Coronary artery (tissue), 2 donors: ENCODE measurements around the gene SERPINH1.
A peak's percentile ranks its signal among the peaks of the same experiment; 100 is the strongest.

Source experiments
- DNase-seq: peaks from one replicate; pipeline ENCODE4 v3.0.0-alpha.2; 2017; ENCODE audit warnings: low spot score
- H3K27ac ChIP-seq, 2 donors: fragments of 200-600 bp; sonication (generic); one replicate each; pipeline ENCODE4 v1.5.1; 2016 to 2019
- H3K4me3 ChIP-seq: fragments of 200-600 bp; sonication (generic); 2 replicates; pipeline ENCODE4 v1.5.1; 2016; ENCODE audit warnings: mild to moderate bottlenecking, moderate library complexity
- CTCF ChIP-seq: fragments of 200-600 bp; sonication (generic); IDR thresholded peaks from one replicate; pipeline ENCODE4 v1.5.1; 2019; ENCODE audit warnings: antibody characterized with exemption

SERPINH1 gene

DNA sequence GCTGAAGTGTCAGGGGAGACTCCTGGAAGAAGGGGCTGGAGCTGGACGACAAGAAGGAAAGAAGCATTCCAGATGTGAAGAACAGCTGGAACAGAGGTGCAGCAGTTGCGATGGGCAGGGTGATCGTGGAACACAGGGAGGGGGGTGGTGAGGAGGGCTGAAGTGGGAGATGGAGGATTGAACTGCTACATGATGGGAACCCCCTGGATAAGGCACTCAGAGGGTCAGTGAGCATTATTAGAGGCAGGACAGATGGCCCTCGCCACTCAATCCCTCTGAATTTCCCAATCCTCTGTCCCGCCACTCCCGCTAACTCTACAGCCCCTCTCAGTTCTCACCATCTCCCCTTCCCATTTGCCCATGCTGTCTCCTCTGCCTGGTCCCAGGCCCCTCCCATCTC, 14.0 kb downstream of the SERPINH1 start:
- Histone ChIP-seq H3K27ac (peak overlapping the region in 1 of 2 donors; percentile 26), H3K4me3 (no peak overlapping the region)
- TF ChIP-seq CTCF, result no peak
- no peak for DNase-seq

DNA sequence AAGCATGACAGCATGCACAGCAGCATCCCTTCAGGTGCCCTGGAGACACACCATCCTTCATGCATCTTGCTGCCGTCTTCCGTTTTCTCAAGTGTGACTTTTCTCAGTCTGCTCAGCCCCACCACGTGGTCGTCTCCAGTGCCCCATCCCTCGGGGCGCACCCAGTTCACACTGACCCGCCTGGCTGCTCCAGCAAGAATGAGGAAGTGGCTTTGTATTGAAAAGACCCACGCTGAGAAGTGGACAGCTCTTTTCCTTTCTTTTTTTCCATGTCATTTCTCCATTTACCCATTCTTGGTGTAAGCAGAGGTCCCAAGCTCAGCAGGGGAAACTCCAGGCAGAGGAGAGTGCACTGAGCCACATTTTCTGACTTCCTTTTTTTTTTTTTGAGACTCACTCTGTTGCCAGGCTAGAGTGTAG, 14.5 kb downstream of the SERPINH1 start:
- no peak for DNase-seq
- H3K27ac ChIP-seq, result peak overlapping the region in 1 of 2 donors; percentile 26

DNA sequence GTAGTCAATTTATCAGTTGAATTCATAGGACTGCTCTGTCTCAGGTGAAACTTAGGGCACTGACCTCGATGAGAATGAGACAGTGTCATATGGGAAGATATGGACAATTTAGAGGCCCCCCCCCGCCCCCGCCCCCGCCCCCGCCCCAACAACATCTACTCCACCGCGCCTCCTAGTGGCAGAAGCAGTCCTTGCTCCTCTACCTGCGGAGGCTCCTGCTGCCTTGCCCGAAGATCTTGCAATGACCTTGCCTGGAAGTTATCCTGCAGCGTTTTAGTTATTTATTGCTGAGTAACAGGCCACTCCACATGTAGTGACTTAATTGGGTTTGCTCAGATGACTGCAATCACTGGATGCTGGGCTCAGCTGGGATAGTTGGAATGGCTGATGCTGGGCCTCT, 15.2 kb downstream of the SERPINH1 start:
- Histone ChIP-seq H3K27ac (peak overlapping the region in 1 of 2 donors; percentile 2), H3K4me3 (no peak overlapping the region)
- DNase-seq, result no peak
- TF ChIP-seq CTCF, result peak; percentile 51

More for the DNA sequence above, 14.5 kb downstream of the SERPINH1 start:
- no peak for TF ChIP-seq CTCF
- H3K4me3 ChIP-seq, result no peak overlapping the region

- DNase-seq, result no peak
- no peak overlapping the region for H3K4me3 ChIP-seq
- TF ChIP-seq CTCF, result no peak
- no peak overlapping the region for H3K27ac ChIP-seq
Measured at GRCh38 chr11:75578977-75579376, 16.9 kb downstream of the SERPINH1 start.

- Histone ChIP-seq H3K27ac (no peak overlapping the region), H3K4me3 (no peak overlapping the region)
- no peak for DNase-seq
- TF ChIP-seq CTCF, result no peak
Measured at GRCh38 chr11:75579841-75580240, 17.8 kb downstream of the SERPINH1 start.

GRCh38 chr11:75582506-75582894, 20.4 kb downstream of the SERPINH1 start:
- no peak for TF ChIP-seq CTCF
- DNase-seq, result no peak
- H3K4me3 ChIP-seq, result peak overlapping the region; percentile 87
- H3K27ac ChIP-seq, result peak overlapping the region; percentile 95 to 99

DNA sequence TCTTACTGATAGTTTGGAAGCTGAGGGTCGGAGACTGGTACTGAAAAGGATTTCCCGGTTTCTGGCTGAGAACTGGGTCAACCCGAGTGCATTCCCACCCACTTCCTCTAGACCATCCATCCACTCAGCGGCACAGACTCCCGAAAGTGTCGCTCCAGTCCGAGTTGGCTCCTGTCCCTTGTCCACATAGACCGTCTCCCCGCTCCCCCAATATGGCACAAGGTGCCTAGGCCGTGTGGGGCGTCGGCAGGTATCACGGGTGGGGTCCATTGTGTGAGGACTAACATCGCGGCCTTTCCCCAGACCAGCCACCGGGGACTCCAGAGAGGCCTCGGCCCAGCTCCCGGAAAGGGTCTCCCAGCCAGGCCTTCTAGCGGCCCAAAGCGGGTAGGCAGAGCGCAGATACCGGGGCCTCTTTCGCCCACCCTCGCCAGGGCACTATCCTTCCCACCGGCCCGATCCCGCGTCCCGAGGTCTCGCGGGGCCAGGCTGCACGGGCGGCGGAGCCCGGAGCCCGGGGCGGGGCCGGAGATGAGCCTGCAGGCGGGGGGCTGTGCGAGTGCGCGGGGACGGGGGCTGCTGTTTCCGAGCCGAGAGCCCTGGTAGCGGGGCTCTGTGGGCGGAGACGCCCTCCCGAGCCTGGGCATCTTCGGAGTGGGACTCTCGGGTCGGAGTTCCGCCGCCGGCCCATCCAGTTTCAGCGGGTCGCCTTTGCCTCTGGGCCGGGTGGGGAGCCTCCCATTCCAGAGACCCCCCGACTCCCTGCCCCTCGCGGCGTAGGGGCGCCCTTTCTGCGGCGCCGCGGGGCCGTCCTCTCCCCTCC, 21.1 kb downstream of the SERPINH1 start:
- Histone ChIP-seq H3K27ac (peak overlapping the region; percentile 95 to 99), H3K4me3 (peak overlapping the region; percentile 87)
- peak; percentile 87 for DNase-seq
- TF ChIP-seq CTCF, result peak; percentile 29
